Natural killer cell (primary cell): ENCODE data around the gene CFAP61. TPM values are rescaled to one million over a fixed set of nuclear protein-coding genes. Genes with fewer than 3 reads are reported as not detected.
"Not testable (repeated sequence)": the region's sequence is repeated elsewhere in the genome, so short reads cannot be mapped to it uniquely, and the experiment has no call there.

ENCODE experiments used
- ATAC-seq, 3 donors: fragments of 150-1000 bp in 2 of 3; fragments of 200-7000 bp in 1 of 3; cut with Tn5 transposase; 1 replicate in 1 of 3; 2 replicates in 2 of 3; pipeline ENCODE4 v1.10.0; 2021; ENCODE audit warnings: mild to moderate bottlenecking in 2 of 3, moderate library complexity in 2 of 3
- DNase-seq, 2 donors: peaks; one replicate each; pipeline versions ENCODE4 v3.0.0 to v3.0.0-alpha.2; 2013 to 2021; ENCODE audit warnings: mixed read lengths in 1 of 2
- H3K27ac ChIP-seq: one replicate; pipeline ENCODE4 v1.5.1; 2013; ENCODE audit warnings: mild to moderate bottlenecking, low read length
- H3K27me3 ChIP-seq: one replicate; pipeline ENCODE4 v1.6.1; 2013; ENCODE audit warnings: low read length; ENCODE audit not compliant: control insufficient read depth, insufficient read depth
- H3K36me3 ChIP-seq: one replicate; pipeline ENCODE4 v1.6.1; 2013; ENCODE audit warnings: low read length; ENCODE audit not compliant: control insufficient read depth, insufficient read depth
- H3K4me1 ChIP-seq: one replicate; pipeline ENCODE4 v1.6.1; 2013; ENCODE audit warnings: low read length; ENCODE audit not compliant: control insufficient read depth, insufficient read depth
- H3K4me3 ChIP-seq: one replicate; pipeline ENCODE4 v1.5.1; 2013; ENCODE audit warnings: low read length
- H3K9me3 ChIP-seq: one replicate; pipeline ENCODE4 v1.6.1; 2013; ENCODE audit warnings: low read length; ENCODE audit not compliant: control insufficient read depth, insufficient read depth
- H3K27ac Mint-ChIP-seq, 2 donors: one replicate each; pipeline ENCODE4 v1.8.0; 2022; ENCODE audit warnings: mild to moderate bottlenecking in 2 of 2, mixed read lengths in 2 of 2, moderate library complexity in 1 of 2
- H3K27me3 Mint-ChIP-seq, 2 donors: one replicate each; pipeline ENCODE4 v1.8.0; 2022; ENCODE audit warnings: low read depth in 2 of 2, mixed read lengths in 2 of 2
- H3K36me3 Mint-ChIP-seq: one replicate; pipeline ENCODE4 v1.8.0; 2022; ENCODE audit warnings: mixed read lengths
- H3K4me1 Mint-ChIP-seq, 2 donors: one replicate each; pipeline ENCODE4 v1.8.0; 2022; ENCODE audit warnings: mixed read lengths in 2 of 2
- H3K4me3 Mint-ChIP-seq: one replicate; pipeline ENCODE4 v1.8.0; 2022; ENCODE audit warnings: mild to moderate bottlenecking, moderate library complexity, mixed read lengths
- H3K9me3 Mint-ChIP-seq, 2 donors: one replicate each; pipeline ENCODE4 v1.8.0; 2022; ENCODE audit warnings: mixed read lengths in 2 of 2
- CTCF ChIP-seq: fragments of 200-600 bp; IDR thresholded peaks from one replicate; pipeline ENCODE4 v1.8.0; 2022; ENCODE audit warnings: antibody characterized with exemption
- WGBS: methylation state at CpG from one replicate; pipeline ENCODE4 v1.1.7; 2013; ENCODE audit warnings: missing lambda C conversion rate; ENCODE audit not compliant: insufficient coverage; 5-methylcytosine and 5-hydroxymethylcytosine counted together
- intact Hi-C: fragments of 100-400 bp; cut with micrococcal nuclease; formaldehyde crosslinking; loops from one replicate; pipeline ENCODE4 v1.14.2; 2022
- total RNA-seq, 4 donors: library from RNA; stranded (reverse); fragments of 120-200 nt in 1 of 4; gene quantifications; one replicate each; pipeline versions ENCODE4 v1.2.3 to v1.2.4, GENCODE V29; 2013 to 2022

Gene CFAP61
- total RNA-seq, 3 donors from 2014 or later (not counting 1 experiment from before 2014, with no cell fraction given) = 1.0 to 2.1 (median 1.3) TPM

- no peaks in the 10 kb centered on the region for H3K36me3 Mint-ChIP-seq
- H3K4me3 ChIP-seq = no peak overlapping the region
- no peaks in the 10 kb centered on the region for H3K36me3 ChIP-seq
- intact Hi-C loops = loop anchor here (1.0 kb wide), 2 partner anchors 107 to 154 kb away; no protein-coding TSS in a partner anchor
- H3K4me1 Mint-ChIP-seq = peaks cover 12 to 20% of the 10 kb centered on the region in 2 donors
- H3K27me3 ChIP-seq = no peaks in the 10 kb centered on the region
- peaks cover 9% of the 10 kb centered on the region for H3K4me1 ChIP-seq
- no peak overlapping the region for H3K4me3 Mint-ChIP-seq
- peak overlapping the region; percentile 52 to 80 for H3K27ac Mint-ChIP-seq
- H3K9me3 Mint-ChIP-seq = no peaks in the 10 kb centered on the region
- no peak overlapping the region for H3K27ac ChIP-seq
- DNase-seq = peak; percentile 40 to 62
- H3K27me3 Mint-ChIP-seq = no peaks in the 10 kb centered on the region
- ATAC-seq = peak; percentile 79 to 98 (median 93)
- WGBS = 50% methylated on average over 10 of the region's 11 CpGs
- peak; percentile 86 for TF ChIP-seq CTCF
- H3K9me3 ChIP-seq = no peaks in the 10 kb centered on the region
Measured at GRCh38 chr20:20237093-20237959, 185.0 kb downstream of the CFAP61 start.

- Mint-ChIP-seq H3K4me1 (peaks cover 7 to 8% of the 10 kb centered on the region in 2 donors), H3K27ac (no peak overlapping the region), H3K36me3 (no peaks in the 10 kb centered on the region), H3K9me3 (no peaks in the 10 kb centered on the region), H3K4me3 (no peak overlapping the region), H3K27me3 (peaks cover 3 to 8% of the 10 kb centered on the region in 2 donors)
- Histone ChIP-seq H3K36me3 (no peaks in the 10 kb centered on the region), H3K27ac (no peak overlapping the region), H3K4me1 (peaks cover 5% of the 10 kb centered on the region), H3K4me3 (no peak overlapping the region), H3K9me3 (no peaks in the 10 kb centered on the region), H3K27me3 (no peaks in the 10 kb centered on the region)
- DNase-seq = no peak
- no peak for TF ChIP-seq CTCF
- WGBS = 100% methylated on average over 1 of the region's 1 CpG
- intact Hi-C loops = no loop called here
- no peak for ATAC-seq
Measured at GRCh38 chr20:20241976-20242375, 189.6 kb downstream of the CFAP61 start.

GRCh38 chr20:20244384-20244783 is 192.1 kb downstream of the CFAP61 start:
- H3K4me3 ChIP-seq, H3K9me3 Mint-ChIP-seq, H3K4me3 Mint-ChIP-seq, DNase-seq, H3K27ac Mint-ChIP-seq, intact Hi-C loops, ATAC-seq, H3K27me3 ChIP-seq, H3K4me1 ChIP-seq, H3K9me3 ChIP-seq, H3K36me3 ChIP-seq, H3K36me3 Mint-ChIP-seq, H3K4me1 Mint-ChIP-seq, H3K27ac ChIP-seq: not testable (repeated sequence)
- H3K27me3 Mint-ChIP-seq = peaks cover 7 to 20% of the 10 kb centered on the region in 2 donors
- WGBS = 90% methylated on average over 1 of the region's 1 CpG

GRCh38 chr20:20246996-20247633 is 194.8 kb downstream of the CFAP61 start:
- 88% methylated on average over 15 of the region's 15 CpGs for WGBS
- H3K4me1 Mint-ChIP-seq = no peaks in the 10 kb centered on the region

More at GRCh38 chr20:20246996-20247633, 194.8 kb downstream of the CFAP61 start:
- H3K27me3 Mint-ChIP-seq = peaks cover 10 to 29% of the 10 kb centered on the region in 2 donors
- H3K27ac ChIP-seq = no peak overlapping the region
- no peaks in the 10 kb centered on the region for H3K27me3 ChIP-seq
- no peaks in the 10 kb centered on the region for H3K9me3 ChIP-seq
- intact Hi-C loops = no loop called here
- no peak overlapping the region for H3K4me3 Mint-ChIP-seq
- H3K4me1 ChIP-seq = no peaks in the 10 kb centered on the region
- no peak for DNase-seq
- H3K27ac Mint-ChIP-seq = no peak overlapping the region
- no peaks in the 10 kb centered on the region for H3K36me3 Mint-ChIP-seq
- TF ChIP-seq CTCF = no peak
- H3K4me3 ChIP-seq = no peak overlapping the region
- H3K36me3 ChIP-seq = no peaks in the 10 kb centered on the region
- no peaks in the 10 kb centered on the region for H3K9me3 Mint-ChIP-seq
- ATAC-seq = no peak
